Middle frontal gyrus (tissue), 1 donor: ENCODE results near the gene TLN1.

ENCODE experiments used
- DNase-seq: peaks from one replicate; pipeline ENCODE4 v3.0.0-alpha.2; 2015; ENCODE audit warnings: low spot score; ENCODE audit errors: extremely low spot score

TLN1 gene

GRCh38 chr9:35732185-35732799 lies at the start of gene TLN1, which contains the start of gene CREB3:
TLN1 (minus strand) TSS chr9:35732195; CDS start chr9:35725694, 6,501 bp downstream.
CREB3 (plus strand) TSS chr9:35732666; CDS start chr9:35732773, 107 bp downstream.
- DNase-seq: peak; percentile 95

DNA sequence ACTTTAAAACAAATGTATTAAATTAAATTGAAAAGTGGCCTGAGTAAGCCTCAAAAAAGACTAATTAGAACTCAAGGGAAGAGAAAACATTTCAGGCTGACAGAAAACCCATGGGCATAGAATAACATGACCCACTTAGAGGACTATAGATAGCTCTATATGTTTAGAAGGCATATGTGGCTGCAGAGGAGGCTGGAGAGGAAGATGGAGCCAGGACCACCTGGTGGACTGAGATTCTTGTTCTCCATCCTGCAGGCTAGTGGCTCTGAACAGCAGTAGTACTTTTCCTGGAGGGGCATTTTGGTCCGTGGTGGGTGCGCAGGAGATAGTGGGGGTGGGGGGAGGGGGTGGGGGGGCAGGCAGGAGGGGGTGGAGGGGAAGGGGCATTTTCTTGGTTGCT lies 49.1 kb upstream of the TLN1 start:
- DNase-seq: peak; percentile 33

GRCh38 chr9:35778496-35778895 lies 46.5 kb upstream of the TLN1 start:
- DNase-seq: no peak

DNA sequence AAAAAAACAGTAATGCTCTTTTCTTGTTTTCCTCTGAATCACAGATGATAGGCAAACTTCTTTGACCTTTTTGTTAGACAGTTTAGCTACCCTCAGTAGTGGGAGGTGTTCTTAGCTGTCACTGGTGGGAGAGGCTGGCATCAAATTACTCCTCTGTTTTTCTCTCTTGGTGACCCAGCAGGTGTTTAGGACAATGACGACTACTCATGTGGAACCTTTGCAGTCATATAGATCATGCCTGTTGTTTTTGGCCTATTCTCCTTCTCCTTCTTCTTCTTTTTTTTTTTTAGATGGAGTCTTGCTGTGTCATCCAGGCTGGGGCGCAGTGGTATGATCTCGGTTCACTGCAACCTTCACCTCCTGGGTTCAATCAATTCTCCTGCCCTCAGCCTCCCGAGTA lies 44.0 kb upstream of the TLN1 start:
- DNase-seq: no peak

DNA sequence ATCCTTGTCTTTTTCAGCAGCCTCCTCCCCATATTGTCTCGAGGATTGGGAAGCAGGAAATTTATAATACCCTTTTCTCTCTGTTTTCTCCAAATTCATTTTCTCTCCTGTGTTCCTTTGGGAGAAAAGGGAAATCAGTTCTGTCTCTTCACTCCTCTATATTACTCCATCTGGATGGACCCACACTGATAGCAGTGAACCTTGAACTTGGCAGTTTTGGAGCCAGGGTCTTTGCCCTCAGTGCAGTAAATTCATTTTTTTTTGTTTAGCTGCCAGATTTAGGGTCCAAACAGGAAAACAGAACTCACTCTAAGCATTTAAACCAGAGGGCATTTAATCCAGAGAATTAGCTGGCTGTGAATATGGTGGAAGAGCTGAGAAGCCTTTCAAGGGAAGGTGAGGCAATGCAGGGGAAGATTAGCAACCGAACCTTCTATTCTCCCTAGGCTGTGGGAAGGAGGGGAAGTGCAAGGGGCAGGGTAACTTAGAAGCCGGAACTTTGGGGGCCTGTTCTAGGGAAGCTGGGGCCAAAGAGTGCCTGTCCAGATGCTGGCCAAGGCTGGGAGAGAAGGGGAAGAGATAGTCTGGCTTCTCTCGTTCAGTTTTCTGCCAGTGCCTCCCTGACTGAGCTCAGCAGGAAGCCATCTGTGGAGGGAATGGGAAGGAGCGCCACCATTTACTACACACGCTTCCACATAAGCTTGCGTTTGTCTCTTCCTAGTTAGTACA lies 43.1 kb upstream of the TLN1 start:
- DNase-seq: no peak

GRCh38 chr9:35771943-35772342 lies 39.9 kb upstream of the TLN1 start:
- no peak for DNase-seq

GRCh38 chr9:35771534-35771933 lies 39.5 kb upstream of the TLN1 start:
- no peak for DNase-seq

DNA sequence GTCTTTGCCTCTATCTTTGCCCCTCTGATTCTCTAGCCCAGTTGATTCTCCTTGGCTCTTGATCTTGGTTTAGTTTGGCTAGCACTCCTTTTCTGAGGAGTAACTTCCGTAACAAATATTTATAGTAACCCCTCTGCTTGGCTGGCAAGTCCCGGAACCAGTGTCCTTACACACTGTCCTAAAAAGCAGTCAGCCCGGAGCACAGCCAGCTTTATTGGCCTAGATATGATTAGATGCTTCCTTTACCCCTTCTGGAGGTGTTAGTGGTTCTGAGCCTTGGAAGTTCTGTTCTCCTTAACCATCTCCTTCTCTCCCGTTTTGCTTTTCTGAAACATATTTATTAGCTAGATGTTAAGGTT lies 39.1 kb upstream of the TLN1 start:
- no peak for DNase-seq

DNA sequence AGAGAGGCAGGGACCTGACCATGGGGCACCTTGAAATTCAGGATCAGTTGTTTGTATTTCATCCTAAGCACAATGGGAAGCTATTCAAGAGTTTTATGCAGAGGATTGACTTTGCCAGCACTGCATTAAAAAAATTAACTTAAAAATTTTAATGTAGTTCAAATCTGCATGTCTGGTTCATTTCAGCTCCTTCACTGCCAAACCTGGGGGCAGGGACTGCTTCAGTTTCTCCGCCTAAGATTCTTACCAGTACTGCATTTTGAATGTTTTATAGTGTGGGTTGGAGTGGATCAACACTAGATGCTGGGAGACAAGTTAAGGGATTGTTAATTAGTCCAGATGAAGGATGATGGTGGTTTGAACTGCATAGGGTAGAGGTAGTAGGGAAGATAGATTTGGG lies 37.8 kb upstream of the TLN1 start:
- no peak for DNase-seq

GRCh38 chr9:35767458-35767857 lies 35.5 kb upstream of the TLN1 start:
- DNase-seq: no peak

DNA sequence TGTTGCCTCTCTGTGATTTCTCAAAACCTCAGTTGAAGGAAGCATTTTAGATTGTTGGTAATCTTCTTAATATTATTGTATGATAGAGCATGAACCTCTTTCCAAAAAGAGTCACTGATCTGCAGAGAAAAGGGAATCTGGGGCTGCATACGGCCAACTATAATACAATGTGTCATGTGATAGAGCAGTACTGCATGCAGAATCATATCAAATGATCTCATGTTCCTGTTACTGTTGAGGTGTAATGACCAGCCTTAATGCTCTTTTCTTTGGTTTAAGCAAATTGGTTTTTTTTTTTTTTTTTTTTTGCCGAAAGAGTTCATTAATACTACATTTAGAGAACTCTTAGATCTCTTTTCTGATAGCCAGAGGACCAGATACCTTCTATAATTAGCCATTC lies 35.0 kb upstream of the TLN1 start:
- DNase-seq: no peak

- DNase-seq: no peak
Measured at GRCh38 chr9:35763803-35764202, 31.8 kb upstream of the TLN1 start.

DNA sequence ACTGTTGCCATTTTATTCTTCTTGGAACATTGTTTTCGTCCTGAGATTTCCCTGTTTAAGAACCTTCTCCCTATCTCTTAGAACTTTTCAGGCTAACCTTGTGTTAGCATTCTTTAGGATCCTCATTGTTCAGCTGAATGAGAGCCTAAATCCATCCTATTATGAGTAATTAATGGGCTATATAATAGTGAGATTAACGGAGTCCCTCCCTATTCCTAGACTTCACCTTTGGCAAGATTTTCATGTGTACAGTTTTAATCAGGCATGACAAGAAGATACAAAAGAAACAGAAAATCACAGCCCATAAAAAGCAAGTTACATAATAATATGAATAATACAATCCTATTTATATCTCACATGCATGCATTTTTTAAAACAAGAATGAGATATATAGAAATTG lies 31.2 kb upstream of the TLN1 start:
- DNase-seq: no peak

DNA sequence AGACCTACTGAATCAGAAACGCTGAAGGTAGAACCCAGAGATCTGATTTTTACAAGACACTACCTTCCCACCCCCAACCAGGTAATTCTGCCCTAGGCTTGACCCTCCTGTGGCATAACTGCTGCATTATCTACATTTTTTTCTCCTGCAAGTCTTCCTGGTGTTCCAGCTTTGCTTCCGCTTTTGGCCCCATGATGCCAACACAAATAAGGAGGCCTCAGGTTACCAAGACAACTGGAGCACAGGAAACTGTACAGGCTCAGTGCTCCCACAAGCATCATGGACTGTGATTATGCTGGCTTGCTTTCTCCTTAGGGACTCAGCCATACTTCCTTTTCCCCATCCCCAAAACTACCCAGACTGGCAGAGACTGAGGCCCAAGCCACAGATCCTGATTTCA lies 28.7 kb upstream of the TLN1 start:
- no peak for DNase-seq

DNA sequence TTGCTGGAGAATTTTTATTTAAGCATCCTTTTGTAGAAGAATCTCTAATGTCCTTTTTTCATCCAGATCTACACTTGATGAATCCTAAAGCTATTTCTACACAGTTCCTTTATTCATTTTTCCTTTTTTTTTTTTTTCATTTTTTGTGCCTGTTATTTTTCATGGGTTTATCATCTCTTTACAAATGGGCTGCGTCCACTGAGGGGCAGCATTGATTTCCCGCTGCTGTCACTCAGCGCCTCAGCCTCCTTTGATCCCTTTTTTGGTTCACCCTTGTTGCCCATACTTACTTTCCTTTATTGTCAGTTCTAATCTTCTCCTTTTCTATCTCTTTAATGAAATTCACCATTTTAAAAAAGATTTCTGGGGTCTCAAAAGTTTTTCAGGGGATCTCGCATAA lies 27.8 kb upstream of the TLN1 start:
- DNase-seq: no peak

DNA sequence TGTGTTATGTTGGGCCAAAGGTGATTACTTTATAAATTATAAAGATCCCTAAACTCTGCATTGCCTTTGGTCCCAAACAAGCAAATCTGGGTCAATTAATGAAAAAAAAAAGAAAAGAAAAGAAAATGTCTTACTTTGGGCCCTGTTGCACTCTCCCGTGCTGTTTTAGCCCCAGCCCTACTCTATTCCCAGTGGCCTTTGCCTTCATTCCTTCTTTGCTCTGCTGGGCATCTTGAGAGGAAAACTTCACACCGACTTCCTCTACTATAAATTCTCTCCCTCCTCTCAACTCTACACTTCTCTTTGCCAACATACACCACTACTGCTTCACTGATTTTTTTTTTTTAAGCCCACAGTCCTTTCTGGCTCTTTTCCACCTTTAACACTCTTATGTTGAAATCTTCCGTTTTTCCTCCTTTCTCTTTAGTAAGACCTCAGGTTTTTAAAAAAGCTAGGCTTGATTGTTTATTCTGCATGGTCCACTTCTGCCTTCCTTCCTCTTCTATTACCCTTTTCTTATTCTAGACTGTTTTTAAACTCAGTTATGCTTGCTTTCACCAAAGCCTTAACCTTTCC lies 26.6 kb upstream of the TLN1 start:
- no peak for DNase-seq

DNA sequence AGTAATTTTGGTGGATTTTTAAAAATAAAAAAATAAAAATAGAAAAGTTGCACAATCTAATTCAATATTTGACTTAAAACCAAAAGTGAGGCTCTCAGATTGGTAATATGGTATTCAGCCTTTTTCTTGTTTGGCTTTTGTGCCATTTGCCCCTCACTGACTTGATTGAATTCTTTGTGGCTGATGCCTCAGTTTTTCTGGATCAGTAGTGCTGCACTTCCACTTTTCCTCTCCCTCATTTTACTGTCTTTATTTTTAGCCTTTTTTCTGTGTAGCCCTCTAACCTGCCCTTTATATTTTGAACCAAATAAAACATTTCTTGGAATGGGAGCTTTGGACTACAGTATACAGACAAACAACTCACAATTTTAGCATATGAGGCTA lies 25.9 kb upstream of the TLN1 start:
- DNase-seq: no peak

- DNase-seq: no peak
Measured at GRCh38 chr9:35757226-35757891, 25.4 kb upstream of the TLN1 start.

DNA sequence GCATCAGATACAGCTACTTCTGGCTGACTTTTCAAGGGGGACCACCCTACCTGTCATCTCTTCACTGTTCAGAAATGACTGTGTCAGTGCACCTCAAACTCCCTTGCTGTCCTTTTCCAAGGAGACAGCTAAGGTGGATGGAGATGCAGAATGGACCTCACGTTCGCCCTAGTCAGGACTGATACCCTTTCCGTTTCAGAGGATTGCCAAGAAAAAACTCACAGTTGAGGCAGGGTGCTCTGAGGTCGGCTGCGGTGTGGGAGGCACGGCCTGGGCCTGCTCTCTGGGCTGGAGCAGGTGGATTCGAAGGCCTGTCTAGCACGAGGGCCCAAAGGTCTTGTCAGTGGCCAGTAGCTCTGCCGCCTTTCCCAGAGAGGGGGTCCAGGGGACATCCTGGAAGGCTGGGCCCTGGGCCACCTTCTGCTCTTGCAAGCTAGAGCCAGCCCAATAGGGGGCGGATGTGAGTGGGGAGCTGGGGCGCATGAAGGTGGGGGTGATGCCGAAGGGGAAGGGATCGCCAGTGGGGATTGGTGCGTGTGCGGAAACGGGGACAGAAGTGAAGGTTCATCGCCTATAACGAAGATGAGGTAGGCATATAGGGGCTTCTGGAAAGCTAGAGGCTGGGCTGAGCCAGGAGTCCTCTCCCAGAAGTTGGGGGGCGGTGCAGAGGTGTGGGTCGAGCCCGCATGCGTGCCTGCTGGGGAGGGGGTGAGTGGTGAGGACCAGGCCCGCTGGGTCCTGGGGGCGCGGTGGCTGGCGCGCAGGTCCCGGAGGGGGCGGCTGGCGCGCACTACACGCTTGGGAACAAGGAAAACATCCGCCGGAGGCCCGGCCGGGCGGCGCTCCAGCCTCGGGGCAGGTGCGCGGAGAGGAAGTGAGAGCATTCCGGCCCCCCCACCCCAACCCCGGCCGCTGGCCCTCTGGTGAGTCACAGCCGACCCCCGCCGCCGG lies 24.6 kb upstream of the TLN1 start:
- no peak for DNase-seq

- DNase-seq: no peak
Measured at GRCh38 chr9:35755071-35755470, 23.1 kb upstream of the TLN1 start.

GRCh38 chr9:35754264-35754663 lies 22.3 kb upstream of the TLN1 start, which contains the start of gene MSMP:
MSMP (minus strand) TSS chr9:35754276; CDS start chr9:35754129, 147 bp downstream.
- DNase-seq: no peak
